ENCODE results near the gene NT5DC2. TPM values are rescaled to one million over a fixed set of nuclear protein-coding genes. Genes with fewer than 3 reads are reported as not detected.

Gene NT5DC2
- total and polyA plus RNA-seq, 2 of the 8 experiments (the other 6 are each of a cell fraction or from before 2014, with no cell fraction given): 331 to 477 TPM

- Histone ChIP-seq H3K27me3 (replicated peaks in 1 of 4; ENCODE audit: control insufficient read depth in 3 of 4, extremely low read depth in 1 of 4, insufficient read depth in 3 of 4, low read length in 3 of 4) (no peaks in the 10 kb centered on the region; a peak in 1 of 7 replicates), H3K79me1 (ENCODE audit: low read depth, low read length) (no peaks in the 10 kb centered on the region), H2BK5ac (ENCODE audit: low read depth, low read length) (no peak within 1 kb of the TSS), H2AK5ac (ENCODE audit: low read depth, low read length) (no peak within 1 kb of the TSS), H3K4me3 (ENCODE audit: extremely low read depth in 1 of 4, insufficient read depth in 2 of 4, low read depth in 3 of 4, low read length in 4 of 4) (no peak within 1 kb of the TSS), H4K20me1 (replicated peaks in 1 of 2; ENCODE audit: control insufficient read depth in 1 of 2, insufficient read depth in 2 of 2, low read length in 2 of 2) (peaks cover 0 to 9% of the 10 kb centered on the region in 2 experiments), H3K4ac (replicated peaks; ENCODE audit: insufficient read length, low read depth, low read length) (no peak within 1 kb of the TSS), H2AFZ (ENCODE audit: low read length) (no peak within 1 kb of the TSS), H2BK12ac (ENCODE audit: low read depth, low read length) (no peak within 1 kb of the TSS), H3K36me3 (ENCODE audit: control insufficient read depth in 2 of 4, insufficient read depth in 4 of 4, low read length in 3 of 4) (peaks cover 4 to 25% (median 19%) of the 10 kb centered on the region in 4 experiments; a peak in 6 of 8 replicates), H3K56ac (replicated peaks; ENCODE audit: insufficient read length, low read depth, low read length) (no peak within 1 kb of the TSS), H3K23me2 (ENCODE audit: low read depth, low read length) (no peaks in the 10 kb centered on the region), H4K91ac (replicated peaks; ENCODE audit: insufficient read length, low read length) (no peak within 1 kb of the TSS), H3K9ac (replicated peaks in 1 of 4; ENCODE audit: extremely low read depth in 1 of 4, low read depth in 3 of 4, low read length in 3 of 4) (no peak within 1 kb of the TSS), H3K18ac (ENCODE audit: extremely low read depth, low read length) (no peak within 1 kb of the TSS), H3K79me2 (ENCODE audit: control insufficient read depth in 1 of 2, insufficient read depth in 2 of 2, low read length in 2 of 2) (no peaks in the 10 kb centered on the region), H4K8ac (ENCODE audit: extremely low read depth, insufficient read depth, low read length) (peak within 1 kb of the TSS; percentile 4; the same call in 1 of the 2 replicates), H2BK120ac (replicated peaks; ENCODE audit: low read depth, low read length) (no peak within 1 kb of the TSS), H2BK20ac (ENCODE audit: low read length) (no peak within 1 kb of the TSS), H3K9me3 (ENCODE audit: insufficient read depth in 2 of 2, low read depth in 1 of 2, low read length in 1 of 2) (no peaks in the 10 kb centered on the region), H3K23ac (ENCODE audit: insufficient read length) (no peak within 1 kb of the TSS), H3K27ac (ENCODE audit: low read depth, low read length) (no peak within 1 kb of the TSS; the same call in 1 of the 2 replicates), H3K14ac (ENCODE audit: insufficient read length) (no peak within 1 kb of the TSS), H2BK15ac (ENCODE audit: low read length) (no peak within 1 kb of the TSS), H3K4me2 (ENCODE audit: insufficient read depth in 1 of 2, low read depth in 2 of 2, low read length in 2 of 2) (no peak within 1 kb of the TSS), H3K4me1 (replicated peaks in 1 of 4; ENCODE audit: control insufficient read depth in 3 of 4, insufficient read depth in 4 of 4, low read length in 3 of 4) (peaks cover 0 to 6% (median under 1%) of the 10 kb centered on the region in 4 experiments; a peak in 3 of 7 replicates), H4K5ac (ENCODE audit: insufficient read length, low read depth, low read length) (no peak within 1 kb of the TSS)
- ChIA-PET CTCF (ENCODE audit: partially characterized antibody) (interaction anchor here (0.8 to 3.6 kb wide), 6 partner anchors 13 to 47 kb away, joined by 3 to 11 read pairs (median 4); no protein-coding TSS in a partner anchor), POLR2A (ENCODE audit: partially characterized antibody) (interaction anchor here (0.7 to 1.9 kb wide), 5 partner anchors 11 to 191 kb away, joined by 3 to 5 read pairs (median 5); partner anchors contain the start of genes GNL3 and PBRM1)
- FAIRE-seq (no peak), DNase-seq (ENCODE audit: low read depth in 1 of 2, low spot score in 2 of 2) (no peak)
- 95% methylated on average over 23 of the region's 25 CpGs; no CpG with 5 or more reads in 1 of the 2 experiments for WGBS, 2 experiments (ENCODE audit: extremely low coverage in 1 of 2, insufficient coverage in 1 of 2, insufficient read length in 1 of 2, insufficient replicate concordance in 2 of 2, low coverage in 1 of 2, low lambda C conversion rate in 2 of 2, missing lambda C conversion rate in 1 of 2)
- TF ChIP-seq HDAC2 (IDR thresholded peaks at IDR 0.05; ENCODE audit: borderline replicate concordance in 1 of 2, low read depth in 2 of 2, low read length in 2 of 2): no peak
- TF ChIP-seq KDM5A (IDR thresholded peaks at IDR 0.05; ENCODE audit: low read length): no peak
- TF ChIP-seq KDM4A (IDR thresholded peaks at IDR 0.05; ENCODE audit: low read depth, low read length, severe bottlenecking): no peak
- TF ChIP-seq MAX (IDR thresholded peaks at IDR 0.05): no peak
- TF ChIP-seq JUN (IDR thresholded peaks at IDR 0.05; ENCODE audit: low read depth, low read length): no peak
- no peak for TF ChIP-seq PHF8 (conservative IDR thresholded peaks at IDR 0.05; ENCODE audit: low read depth, low read length)
- TF ChIP-seq RFX5 (IDR thresholded peaks at IDR 0.05; ENCODE audit: borderline replicate concordance, low read depth, low read length): no peak
- TF ChIP-seq RNF2 (IDR thresholded peaks at IDR 0.05; ENCODE audit: borderline replicate concordance, low read depth, low read length, missing control alignments, poor library complexity, severe bottlenecking): no peak
- no peak for TF ChIP-seq BACH1 (IDR thresholded peaks at IDR 0.05; ENCODE audit: low read length)
- no peak for TF ChIP-seq TBP (IDR thresholded peaks at IDR 0.05; ENCODE audit: low read depth, low read length)
- TF ChIP-seq SP2 (IDR thresholded peaks at IDR 0.05; ENCODE audit: low read length): no peak
- TF ChIP-seq POLR2AphosphoS5 (IDR thresholded peaks at IDR 0.05; ENCODE audit: low read depth, low read length): no peak
- no peak for TF ChIP-seq CEBPB (IDR thresholded peaks at IDR 0.05; ENCODE audit: low read depth, low read length)
Observed at GRCh38 chr3:52494886-52495495, 38.7 kb downstream of the NT5DC2 start, which contains the start of gene STAB1. Gene STAB1, plus strand, starts transcription at chr3:52495338. Its CDS starts 76 bp downstream, at chr3:52495414.
